ENCODE results near the gene IFIT2.
"Not testable (repeated sequence)": the region's sequence is repeated elsewhere in the genome, so short reads cannot be mapped to it uniquely, and the experiment has no call there.

IFIT2 gene

DNA sequence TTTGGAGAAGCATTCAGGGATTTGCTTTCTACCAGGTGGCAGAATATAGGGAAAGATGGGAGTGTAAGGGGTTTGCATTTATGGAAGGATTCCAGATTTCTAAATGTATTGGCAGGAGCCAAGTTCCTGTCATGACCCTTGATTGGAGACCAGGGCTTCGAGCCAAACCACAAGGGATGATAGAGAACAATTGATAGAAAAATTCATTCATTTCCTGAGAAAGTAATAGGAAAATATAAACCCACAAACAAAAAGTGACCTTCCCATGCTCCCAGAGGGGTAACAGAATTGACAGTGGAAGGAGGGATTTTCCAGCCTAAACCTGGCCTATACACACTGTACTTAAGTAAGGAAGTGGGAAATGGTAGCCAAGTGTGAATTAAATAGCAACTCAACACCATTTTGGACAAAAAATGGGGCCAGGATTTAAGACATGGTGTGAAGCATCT, 22.4 kb upstream of the IFIT2 start:
- DNase-seq (ENCODE audit: low read depth in 1 of 2, low spot score in 1 of 2), result no peak

DNA sequence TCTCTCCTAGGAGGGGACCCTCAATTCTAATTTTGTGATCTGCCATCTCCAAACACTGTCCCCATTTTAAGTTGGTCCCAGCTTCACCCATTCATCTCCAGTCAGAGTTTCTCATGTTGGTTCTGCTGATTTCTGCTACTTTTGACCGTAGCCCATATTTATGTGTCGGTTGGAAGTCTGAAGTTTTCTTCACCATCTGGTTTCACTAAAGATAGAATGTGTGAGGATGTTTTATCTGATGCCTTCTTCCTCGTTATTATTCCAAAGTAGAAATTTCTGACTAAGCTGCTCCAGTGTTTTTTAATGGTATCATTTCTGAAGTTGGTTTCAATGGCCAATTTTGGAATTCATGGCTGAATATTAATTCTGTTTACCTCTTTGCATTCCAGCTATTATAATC, 21.3 kb upstream of the IFIT2 start:
- no peak for DNase-seq (ENCODE audit: low read depth in 1 of 2, low spot score in 1 of 2)

DNA sequence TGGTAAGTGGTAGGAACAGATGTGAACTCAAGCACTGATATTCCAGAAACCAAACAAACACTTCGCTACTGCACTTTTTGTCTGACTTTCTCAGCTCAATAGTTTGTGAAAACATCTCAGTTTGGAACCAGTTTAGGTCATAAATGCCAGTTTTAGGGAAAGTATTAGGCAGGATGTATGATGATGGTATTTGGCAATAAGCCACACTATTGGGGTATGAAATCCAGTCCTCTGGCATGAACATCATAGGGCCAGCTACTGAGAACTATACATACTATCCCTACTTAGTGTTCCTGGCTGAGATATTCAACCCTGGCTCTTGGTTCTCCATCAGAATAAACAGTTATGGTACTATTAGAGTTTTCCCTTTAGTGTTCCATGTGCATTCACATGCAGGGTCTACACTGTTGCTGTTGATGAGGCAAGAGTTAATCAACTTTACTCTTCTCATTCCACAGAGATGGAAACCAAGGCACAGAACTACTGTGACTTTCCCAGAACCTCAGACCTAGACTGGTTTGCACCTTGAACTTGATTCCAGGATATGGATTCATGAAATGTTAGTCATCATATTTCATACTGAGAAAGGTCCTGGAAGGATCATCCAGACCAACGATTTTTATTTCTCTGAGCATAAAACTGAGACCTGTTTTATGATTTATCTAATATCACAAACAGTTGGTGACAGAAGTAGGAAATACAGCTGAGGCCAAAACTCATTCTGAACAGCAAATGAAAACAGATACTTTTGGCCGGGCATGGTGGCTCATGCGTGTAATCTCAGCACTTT, 20.0 kb upstream of the IFIT2 start:
- DNase-seq (ENCODE audit: low read depth in 1 of 2, low spot score in 1 of 2), result no peak

DNA sequence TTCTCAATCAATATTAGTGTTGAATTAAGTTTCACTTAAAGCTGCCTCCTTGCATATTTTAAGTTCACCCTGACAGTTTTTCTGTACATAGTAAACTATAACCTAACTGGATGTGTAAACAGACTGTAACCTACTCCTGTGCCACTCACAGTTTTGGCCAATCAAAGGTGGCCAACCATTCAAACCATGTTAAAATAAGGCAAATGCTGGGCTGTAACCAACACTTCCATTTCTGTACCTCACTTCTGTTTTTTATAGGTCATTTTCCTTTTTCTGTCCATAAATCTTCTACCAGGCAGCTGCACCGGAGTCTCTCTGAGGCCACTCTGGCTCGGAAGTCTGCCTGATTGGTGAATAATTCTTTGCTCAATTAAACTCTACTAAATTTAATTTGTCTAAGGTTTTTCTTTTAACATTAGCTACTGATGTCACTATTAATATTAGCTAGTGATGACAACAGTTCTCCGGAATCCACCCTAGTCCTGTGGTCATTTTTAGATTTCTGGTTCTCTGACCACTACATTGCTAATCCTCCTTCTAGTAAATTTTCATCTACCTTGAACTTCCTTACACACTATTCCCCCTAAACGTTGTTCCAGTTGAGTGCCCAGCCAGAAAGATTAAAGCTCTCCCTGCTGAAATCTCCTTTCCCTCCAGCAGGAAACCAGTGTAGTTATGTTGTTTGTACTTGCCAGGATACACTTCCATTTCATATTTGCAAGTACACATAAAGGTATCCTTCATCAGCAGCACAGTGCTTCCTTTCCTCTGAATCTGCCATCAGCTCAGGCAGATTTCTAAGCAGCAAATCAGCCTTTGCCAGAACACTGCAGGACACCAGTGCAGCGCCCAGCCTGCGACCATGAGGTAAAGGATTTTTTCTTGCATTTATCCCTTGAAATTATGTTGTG, 18.6 kb upstream of the IFIT2 start:
- no peak for DNase-seq (ENCODE audit: low read depth in 1 of 2, low spot score in 1 of 2)

DNA sequence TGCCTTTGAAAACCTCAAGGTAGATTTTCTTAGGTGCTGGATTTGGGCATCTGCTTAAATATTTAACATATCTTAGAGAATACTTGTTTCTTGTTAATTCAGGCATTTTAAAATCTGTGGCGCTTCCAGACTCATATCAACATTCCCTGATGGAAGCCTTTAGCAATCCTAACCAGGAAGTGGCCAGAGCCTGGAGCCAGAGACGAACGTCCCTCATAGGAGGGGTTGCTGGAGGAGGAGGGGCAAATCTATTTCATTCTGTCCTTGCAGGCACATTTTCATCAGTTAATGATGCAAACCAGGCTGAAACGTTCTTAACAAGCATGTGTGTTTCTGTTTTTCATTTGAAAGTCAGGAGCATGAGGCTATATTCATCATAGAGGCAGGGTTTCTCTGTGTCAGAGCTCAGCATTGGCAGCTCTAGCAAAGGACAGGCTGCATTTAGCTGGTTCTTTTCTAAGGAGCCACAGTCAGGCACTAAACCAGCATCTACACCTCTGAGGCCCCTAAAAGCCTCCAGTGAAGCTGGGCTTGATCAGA, 17.8 kb upstream of the IFIT2 start:
- DNase-seq (ENCODE audit: low read depth in 1 of 2, low spot score in 1 of 2), result no peak

DNA sequence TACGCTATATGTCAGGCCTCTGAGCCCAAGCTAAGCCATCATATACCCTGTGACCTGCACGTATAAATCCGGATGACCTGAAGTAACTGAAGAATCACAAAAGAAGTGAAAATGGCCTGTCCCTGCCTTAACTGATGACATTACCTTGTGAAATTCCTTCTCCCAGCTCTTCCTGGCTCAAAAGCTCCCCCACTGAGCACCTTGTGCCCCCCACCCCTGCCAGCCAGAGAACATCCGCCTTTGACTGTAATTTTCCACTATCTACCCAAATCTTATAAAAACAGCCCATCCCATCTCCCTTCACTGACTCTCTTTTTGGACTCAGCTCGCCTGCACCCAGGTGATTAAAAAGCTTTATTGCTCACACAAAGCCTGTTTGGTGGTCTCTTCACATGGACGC, 17.1 kb upstream of the IFIT2 start:
- DNase-seq (ENCODE audit: low read depth in 1 of 2, low spot score in 1 of 2), result not testable (repeated sequence)

DNA sequence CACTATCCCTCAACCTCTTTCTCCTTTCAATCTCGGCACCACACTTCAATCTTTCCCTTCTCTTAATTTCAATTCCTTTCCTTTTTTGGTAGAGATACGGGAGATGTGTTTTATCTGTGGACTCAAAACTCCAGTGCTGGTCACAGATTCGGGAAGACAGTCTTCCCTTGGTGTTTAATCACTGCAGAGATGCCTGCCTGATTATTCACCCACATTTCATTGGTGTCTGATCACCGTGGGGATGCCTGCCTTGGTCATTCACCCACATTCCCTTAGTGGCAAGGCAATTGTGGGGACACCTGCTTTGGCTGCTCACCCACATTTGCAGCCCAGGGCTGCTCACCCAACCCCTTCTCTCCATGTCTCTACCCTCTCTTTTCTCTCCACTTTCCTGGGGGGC, 16.5 kb upstream of the IFIT2 start:
- not testable (repeated sequence) for DNase-seq (ENCODE audit: low read depth in 1 of 2, low spot score in 1 of 2)

DNA sequence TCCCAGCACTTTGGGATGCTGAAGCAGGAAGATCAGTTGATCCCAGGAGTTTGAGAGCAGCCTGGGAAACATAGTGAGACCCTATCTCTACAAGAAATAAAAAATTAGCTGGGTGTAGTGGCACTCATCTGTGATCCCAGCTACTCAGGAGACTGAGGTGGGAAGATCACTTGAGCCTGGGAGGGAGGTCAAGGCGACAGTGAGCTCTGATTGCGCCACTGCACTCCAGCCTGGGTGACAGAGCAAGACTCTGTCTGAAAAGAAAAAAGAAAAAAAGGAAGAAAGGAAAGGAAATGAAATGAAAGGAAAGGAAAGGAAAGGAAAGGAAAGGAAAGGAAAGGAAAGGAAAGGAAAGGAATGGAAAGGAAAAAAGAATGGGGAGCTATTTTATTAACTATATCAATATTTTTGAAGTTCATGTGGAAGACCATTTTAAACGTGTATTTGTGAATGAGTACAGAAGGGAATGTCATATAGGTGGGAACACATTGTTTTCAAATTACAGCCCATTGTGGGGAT, 7.1 kb upstream of the IFIT2 start:
- no peak for DNase-seq (ENCODE audit: low read depth in 1 of 2, low spot score in 1 of 2)

DNA sequence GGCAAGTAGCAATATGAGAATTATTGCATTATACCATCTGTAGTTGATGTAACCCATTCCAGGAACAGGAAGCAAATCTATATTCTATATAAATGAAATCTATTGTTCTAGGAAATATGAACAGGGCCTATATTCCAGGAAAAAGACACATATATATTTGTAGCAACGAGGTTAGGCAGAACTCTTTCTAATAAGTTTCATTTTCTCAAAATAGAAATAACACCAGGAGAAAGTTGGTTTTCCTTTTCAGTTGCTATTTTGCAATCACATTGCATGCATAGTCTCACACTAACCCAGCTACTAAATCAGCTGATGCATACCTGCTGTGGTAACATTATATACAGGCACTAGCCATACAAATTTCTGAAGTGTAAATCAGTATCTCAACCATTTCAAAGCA, 6.2 kb upstream of the IFIT2 start:
- no peak for DNase-seq (ENCODE audit: low read depth in 1 of 2, low spot score in 1 of 2)

DNA sequence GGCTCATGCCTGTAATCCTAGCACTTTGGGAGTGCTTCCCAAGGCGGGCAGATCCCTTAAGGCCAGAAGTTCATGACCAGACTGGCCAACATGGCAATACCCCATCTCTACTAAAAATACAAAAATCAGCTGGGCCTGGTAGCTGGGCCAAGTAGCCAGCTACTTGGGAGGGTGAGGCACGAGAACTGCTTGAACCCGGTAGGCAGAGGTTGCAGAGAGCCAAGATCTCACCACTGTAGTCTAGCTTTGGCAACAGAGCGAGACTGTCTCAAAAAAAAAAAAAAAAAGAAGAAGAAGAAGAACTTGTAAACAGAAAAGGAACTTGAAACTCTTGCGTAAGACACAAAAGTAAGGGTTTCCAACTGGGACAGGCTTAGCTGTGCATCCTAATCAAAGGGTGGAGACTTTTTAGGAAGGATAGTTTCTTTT, 5.6 kb upstream of the IFIT2 start:
- no peak for DNase-seq (ENCODE audit: low read depth in 1 of 2, low spot score in 1 of 2)

DNA sequence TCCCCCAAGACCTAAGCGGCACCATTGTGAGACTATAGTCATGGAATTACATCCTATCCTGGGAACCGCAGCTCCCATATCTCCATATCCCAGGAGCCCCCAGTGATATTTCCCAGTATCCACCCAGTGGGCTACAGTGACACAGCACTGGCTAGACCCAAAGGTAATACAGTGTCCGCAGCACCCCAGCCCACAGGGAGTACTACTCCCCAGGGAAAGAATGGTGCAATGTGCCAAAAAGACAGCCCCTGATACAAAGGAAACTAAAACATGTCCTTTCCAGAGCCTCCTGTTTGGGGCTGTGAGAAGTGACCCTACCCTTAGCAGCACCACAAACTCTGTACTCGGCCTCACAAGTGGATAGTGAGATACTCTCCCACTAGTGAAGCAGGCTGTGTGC, 4.5 kb upstream of the IFIT2 start:
- DNase-seq (ENCODE audit: low read depth in 1 of 2, low spot score in 1 of 2), result no peak

DNA sequence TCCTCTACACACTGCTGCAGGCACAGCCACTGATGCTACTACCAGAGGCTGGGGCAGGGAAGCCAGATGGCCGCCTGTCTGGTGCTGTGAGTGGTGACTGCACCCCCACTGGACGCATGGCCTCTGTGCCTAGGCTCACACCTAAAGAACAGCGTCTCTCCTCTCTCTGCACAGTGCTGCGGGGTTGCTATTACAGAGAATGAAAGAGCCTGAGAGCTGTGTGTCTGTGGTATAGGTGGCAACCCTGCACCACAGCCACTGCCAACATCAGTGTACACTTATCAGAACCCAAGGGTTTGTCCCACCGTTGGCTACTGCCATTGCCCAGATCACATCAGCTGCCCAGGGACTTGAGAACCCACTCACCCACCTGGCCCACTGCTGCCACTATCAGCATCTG, 4.1 kb upstream of the IFIT2 start:
- no peak for DNase-seq (ENCODE audit: low read depth in 1 of 2, low spot score in 1 of 2)

DNA sequence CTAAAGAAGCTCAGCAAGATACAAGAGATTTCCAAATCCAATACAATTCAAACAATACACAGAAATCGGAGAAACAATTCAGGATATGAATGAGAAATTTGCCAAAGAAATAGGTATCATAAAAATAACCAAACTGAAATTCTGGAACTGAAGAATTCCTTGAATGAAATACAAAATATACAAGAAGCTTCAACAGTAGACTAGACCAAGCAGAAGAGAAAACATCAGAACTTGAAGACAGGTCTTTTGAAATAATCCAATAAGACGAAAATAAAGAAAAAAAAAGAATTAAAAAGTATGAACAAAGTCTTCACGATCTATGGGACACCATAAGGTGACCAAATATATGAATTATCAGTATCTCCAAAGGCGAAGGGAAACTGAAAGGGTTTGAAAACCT, 2.8 kb upstream of the IFIT2 start:
- DNase-seq (ENCODE audit: low read depth in 1 of 2, low spot score in 1 of 2), result no peak

DNA sequence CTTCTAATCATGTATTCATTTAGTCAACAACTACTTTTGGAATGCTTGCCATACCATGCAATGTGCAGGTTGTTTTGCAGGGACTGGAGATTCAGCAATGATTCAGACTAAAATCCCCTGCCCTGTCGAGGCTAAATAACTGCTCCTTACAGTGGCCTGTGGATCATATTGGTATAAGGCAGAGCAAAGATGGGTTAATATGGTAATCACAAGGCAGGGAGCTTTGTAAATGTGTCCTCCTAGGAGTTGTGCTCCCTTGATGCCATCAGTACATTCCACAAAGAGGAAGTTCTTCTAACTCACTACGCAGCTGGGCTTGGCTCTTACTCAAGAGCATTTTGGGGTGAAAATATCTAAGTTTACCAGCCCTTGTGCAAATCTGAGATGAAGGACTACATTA, 614 bp upstream of the IFIT2 start:
- DNase-seq (ENCODE audit: low read depth in 1 of 2, low spot score in 1 of 2), result no peak

DNA sequence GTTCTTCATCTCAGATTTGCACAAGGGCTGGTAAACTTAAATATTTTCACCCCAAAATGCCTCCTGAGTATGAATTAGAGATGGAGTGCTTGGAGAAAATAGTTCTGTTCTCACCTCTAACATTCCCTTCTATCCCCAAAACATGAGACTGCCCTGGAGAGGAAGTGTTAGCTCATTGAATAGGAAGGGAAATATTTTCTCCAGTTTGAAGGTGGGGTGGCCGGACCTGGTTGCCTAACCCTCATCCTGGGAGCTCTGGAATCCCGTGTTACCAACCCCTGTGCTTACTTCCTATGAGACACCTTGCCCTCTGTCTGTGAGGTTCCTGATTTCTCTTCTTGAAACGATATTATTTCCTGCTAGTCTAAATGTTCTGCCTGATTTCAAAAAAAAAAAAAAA, 779 bp downstream of the IFIT2 start:
- DNase-seq (ENCODE audit: low read depth in 1 of 2, low spot score in 1 of 2), result no peak

DNA sequence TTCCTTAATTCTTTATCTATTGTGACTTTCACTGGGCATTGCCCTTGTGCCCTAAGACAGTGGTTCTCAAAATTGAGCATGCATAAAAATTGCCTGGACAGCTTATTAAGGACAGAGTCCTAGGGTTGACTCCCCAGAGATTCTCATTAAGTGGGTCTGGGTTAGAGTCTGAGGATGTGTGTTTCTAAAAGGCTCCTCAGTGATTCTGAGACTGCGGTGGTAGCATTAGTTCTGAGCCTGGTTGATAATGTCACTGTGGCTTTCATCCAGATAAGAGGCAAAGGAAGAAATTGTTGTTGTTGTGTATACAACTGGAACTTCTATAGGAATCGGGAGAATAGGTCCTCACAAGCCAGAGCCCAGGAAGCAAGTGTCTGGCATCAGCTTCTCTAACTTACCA, 1.3 kb downstream of the IFIT2 start:
- no peak for DNase-seq (ENCODE audit: low read depth in 1 of 2, low spot score in 1 of 2)

DNA sequence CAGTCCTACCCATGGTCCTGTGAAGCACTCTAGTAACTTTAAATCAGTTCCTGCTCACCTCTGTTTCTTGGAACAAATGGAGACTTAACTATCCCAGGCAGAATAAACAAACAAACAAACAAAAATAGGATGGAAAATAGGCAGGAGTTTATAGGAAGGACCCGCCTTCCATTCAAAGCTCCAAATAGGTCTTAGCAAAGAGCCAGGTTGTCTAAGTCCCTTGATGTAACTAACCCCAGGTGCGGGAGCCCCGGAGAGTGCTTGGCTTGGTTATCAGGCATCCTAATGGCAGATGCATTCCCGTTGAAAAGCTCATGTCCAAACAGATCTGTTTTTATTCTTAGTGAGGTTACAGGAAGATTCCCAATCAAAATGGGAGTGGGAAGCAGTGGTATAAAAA, 2.2 kb downstream of the IFIT2 start:
- DNase-seq (ENCODE audit: low read depth in 1 of 2, low spot score in 1 of 2), result no peak

DNA sequence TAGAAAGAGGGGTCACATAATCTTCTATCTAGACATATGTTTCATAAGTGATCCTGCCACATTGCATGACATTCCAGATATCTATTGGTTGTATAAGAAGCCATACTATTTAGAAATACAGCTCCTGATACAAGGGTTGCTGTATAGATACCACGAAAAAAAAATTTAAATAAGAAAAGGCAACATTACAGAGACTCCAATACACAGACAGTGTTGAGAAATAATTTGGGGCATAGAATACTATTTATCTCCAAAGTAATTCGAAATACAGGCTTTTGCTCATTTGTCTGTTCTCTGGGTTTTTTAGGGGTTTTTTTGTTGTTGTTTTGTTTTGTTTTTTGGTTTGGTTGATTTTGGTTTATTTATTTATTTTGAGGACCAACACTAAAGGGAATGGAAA, 2.6 kb downstream of the IFIT2 start:
- no peak for DNase-seq (ENCODE audit: low read depth in 1 of 2, low spot score in 1 of 2)

DNA sequence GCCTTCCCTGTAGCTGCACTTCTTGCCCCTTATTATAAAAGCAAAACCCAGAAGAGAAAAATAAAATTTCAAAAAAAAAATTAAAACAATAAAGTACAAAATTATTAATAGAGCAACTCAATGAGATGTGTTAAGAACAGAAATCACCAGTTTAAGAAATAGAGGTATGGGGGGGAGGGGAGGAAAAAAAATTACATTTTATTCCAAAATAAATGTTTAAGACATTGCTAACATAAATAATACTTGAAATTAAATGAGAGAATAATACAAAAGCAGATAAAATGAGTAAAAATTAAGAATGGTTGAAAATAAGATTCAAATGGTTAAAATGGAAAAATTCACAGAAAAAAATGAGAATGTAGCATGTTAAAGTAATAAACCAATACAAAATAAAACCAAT, 3.1 kb downstream of the IFIT2 start:
- no peak for DNase-seq (ENCODE audit: low read depth in 1 of 2, low spot score in 1 of 2)

DNA sequence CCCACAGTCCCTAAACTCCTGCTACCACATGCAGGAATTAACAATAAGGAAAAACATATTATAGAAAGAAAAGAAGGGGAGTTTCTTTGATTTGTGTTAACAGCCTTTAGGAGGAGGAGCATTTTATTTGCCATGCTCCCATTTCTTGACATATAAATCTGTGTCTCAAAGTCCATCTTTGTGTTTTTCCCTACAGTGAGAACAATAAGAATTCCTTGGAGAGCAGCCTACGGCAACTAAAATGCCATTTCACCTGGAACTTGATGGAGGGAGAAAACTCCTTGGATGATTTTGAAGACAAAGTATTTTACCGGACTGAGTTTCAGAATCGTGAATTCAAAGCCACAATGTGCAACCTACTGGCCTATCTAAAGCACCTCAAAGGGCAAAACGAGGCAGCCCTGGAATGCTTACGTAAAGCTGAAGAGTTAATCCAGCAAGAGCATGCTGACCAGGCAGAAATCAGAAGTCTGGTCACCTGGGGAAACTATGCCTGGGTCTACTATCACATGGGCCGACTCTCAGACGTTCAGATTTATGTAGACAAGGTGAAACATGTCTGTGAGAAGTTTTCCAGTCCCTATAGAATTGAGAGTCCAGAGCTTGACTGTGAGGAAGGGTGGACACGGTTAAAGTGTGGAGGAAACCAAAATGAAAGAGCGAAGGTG, 4.1 kb downstream of the IFIT2 start:
- DNase-seq (ENCODE audit: low read depth in 1 of 2, low spot score in 1 of 2), result no peak

All from activated CD4-positive, alpha-beta T cell treated with anti-CD3 and anti-CD28 coated beads, Interleukin-2, amount 50 U/mL, for 24 hours (primary cell).